ENCODE results near the gene PDS5B.

Gene PDS5B

DNA sequence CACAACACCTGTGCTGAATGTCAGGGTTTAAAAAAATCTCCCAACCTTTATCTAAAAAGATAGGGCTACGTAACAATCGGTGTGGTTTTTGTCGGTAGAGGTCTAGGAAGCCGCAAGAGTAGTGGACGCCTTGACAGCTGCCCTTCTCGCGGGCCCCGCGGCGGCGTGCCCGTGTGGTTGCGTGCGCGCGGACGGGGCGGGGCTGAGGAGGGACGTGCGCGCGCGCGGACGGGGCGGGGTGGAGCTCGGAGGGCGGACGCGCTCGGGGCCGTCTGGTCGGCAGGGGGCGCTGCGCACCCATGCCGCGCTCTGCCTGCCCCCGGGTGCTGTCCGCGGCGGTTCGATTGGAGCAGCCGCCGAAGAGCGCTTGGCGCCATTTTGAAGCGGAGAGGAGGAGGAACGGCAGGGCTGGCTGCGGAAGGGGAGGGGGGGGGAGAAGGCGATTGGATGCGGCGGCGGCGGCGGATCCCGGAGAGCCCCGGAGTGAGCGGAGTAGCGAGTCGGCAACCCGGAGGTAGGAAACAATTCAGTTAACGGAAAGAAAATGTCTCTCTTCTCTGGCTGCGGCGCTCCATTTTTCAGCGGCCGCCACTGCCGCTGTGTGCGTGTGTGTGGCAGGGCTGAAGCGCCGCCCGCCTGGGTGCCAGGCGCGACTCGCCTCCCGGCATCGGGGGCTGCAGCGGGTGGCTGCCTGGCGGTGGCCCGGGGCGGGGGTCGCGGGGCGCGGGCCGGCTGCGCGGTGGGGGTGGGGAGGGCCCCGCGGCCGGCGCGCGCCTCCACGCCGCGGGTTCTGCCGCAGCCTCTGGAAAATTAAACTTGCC is at the start of gene PDS5B:
Gene PDS5B (plus strand): TSS at position 373 of the 821 bp plus-strand sequence. CDS start 62,321 bp downstream, outside the sequence.
- TF ChIP-seq CTCF (IDR thresholded peaks at IDR 0.05; ENCODE audit: insufficient read depth, low read length, missing control alignments) = peak; percentile 80
- ChIA-PET CTCF (interaction anchor here (0.6 to 8.2 kb wide), 33 partner anchors 10 to 1237 kb away, joined by 3 to 154 read pairs (median 4); no protein-coding TSS in a partner anchor), POLR2A (interaction anchor here (1.2 kb wide), 1 partner anchor 325 kb away, joined by 4 read pairs; no protein-coding TSS in a partner anchor)
- peak; percentile 51 for DNase-seq (ENCODE audit: low read depth, low spot score)
- H3K4me3 ChIP-seq (ENCODE audit: low read depth, low read length) = peak within 1 kb of the TSS; percentile 85

- no peak for DNase-seq (ENCODE audit: low read depth, low spot score)
- TF ChIP-seq CTCF (IDR thresholded peaks at IDR 0.05; ENCODE audit: insufficient read depth, low read length, missing control alignments) = no peak
- ChIA-PET POLR2A (no interaction called here), CTCF (interaction anchor here (0.7 to 2.1 kb wide), 6 partner anchors 9 to 372 kb away, joined by 3 to 9 read pairs (median 6); partner anchors contain the start of genes BRCA2 and ZAR1L)
- H3K4me3 ChIP-seq (ENCODE audit: low read depth, low read length) = peak overlapping the region; percentile 98
Observed at GRCh38 chr13:32537580-32538142, 48.6 kb upstream of the PDS5B start.

GRCh38 chr13:32538143-32538620 is 48.1 kb upstream of the PDS5B start:
- POLR2A ChIA-PET = interaction anchor here (0.6 kb wide), 1 partner anchor 25 kb away, joined by 3 read pairs; no protein-coding TSS in a partner anchor
- peak; percentile 5 for DNase-seq (ENCODE audit: low read depth, low spot score)
- CTCF ChIA-PET = interaction anchor here (1.6 to 2.1 kb wide), 4 partner anchors 9 to 223 kb away, joined by 3 to 9 read pairs (median 8); partner anchors contain the start of genes BRCA2 and ZAR1L
- H3K4me3 ChIP-seq (ENCODE audit: low read depth, low read length) = peak overlapping the region; percentile 98
- no peak for TF ChIP-seq CTCF (IDR thresholded peaks at IDR 0.05; ENCODE audit: insufficient read depth, low read length, missing control alignments)

- ChIA-PET CTCF (interaction anchor here (0.6 to 2.1 kb wide), 9 partner anchors 8 to 292 kb away, joined by 3 to 9 read pairs (median 3); partner anchors contain the start of genes BRCA2 and ZAR1L), POLR2A (interaction anchor here (0.6 kb wide), 1 partner anchor 24 kb away, joined by 3 read pairs; no protein-coding TSS in a partner anchor)
- H3K4me3 ChIP-seq (ENCODE audit: low read depth, low read length) = peak within 1 kb of the TSS; percentile 98
- TF ChIP-seq CTCF (IDR thresholded peaks at IDR 0.05; ENCODE audit: insufficient read depth, low read length, missing control alignments) = no peak
- peak; percentile 85 for DNase-seq (ENCODE audit: low read depth, low spot score)
Observed at GRCh38 chr13:32538621-32539246, 47.5 kb upstream of the PDS5B start, which contains the start of gene N4BP2L2. TSS of gene N4BP2L2 (minus strand) at chr13:32538795. CDS start at chr13:32537027, 1,768 bp downstream.

- no peak for DNase-seq (ENCODE audit: low read depth, low spot score)
- ChIA-PET POLR2A (no interaction called here), CTCF (no interaction called here)
- no peak for TF ChIP-seq CTCF (IDR thresholded peaks at IDR 0.05; ENCODE audit: insufficient read depth, low read length, missing control alignments)
- no peak overlapping the region for H3K4me3 ChIP-seq (ENCODE audit: low read depth, low read length)
Observed at GRCh38 chr13:32542221-32542620, 44.0 kb upstream of the PDS5B start.

Data from AG04449 (cell line).